GM23338 (cell line): Measurements from ENCODE around the gene RAPGEF3.

ENCODE experiments used
- CTCF ChIP-seq, 2 experiments: fragments of 200-600 bp in 1 of 2; sonication (generic) in 1 of 2; conservative IDR thresholded peaks; 2 replicates each; pipeline versions ENCODE4 v1.5.1 to v1.6.1; 2016 to 2017; ENCODE audit warnings: antibody characterized with exemption in 2 of 2, low read depth in 2 of 2, mild to moderate bottlenecking in 2 of 2, moderate library complexity in 1 of 2
- EZH2 ChIP-seq: fragments of 200-600 bp; sonication (generic); IDR thresholded peaks from one replicate; pipeline ENCODE4 v1.8.0; 2017; ENCODE audit warnings: antibody characterized with exemption, mild to moderate bottlenecking, low read depth; ENCODE audit not compliant: unreplicated experiment
- POLR2AphosphoS5 ChIP-seq: IDR thresholded peaks from 2 replicates; pipeline ENCODE4 v1.6.1; 2016; ENCODE audit warnings: antibody characterized with exemption, low read depth

- TF ChIP-seq EZH2 (no peak), CTCF (conservative IDR thresholded peaks at IDR 0.05; ENCODE audit: low read depth in 2 of 2) (no peak), POLR2AphosphoS5 (no peak)
Observed at GRCh38 chr12:47750916-47751470, 7.7 kb downstream of the RAPGEF3 start.
